Loucy (cell line): ENCODE data around the gene DDI1.

Experiments
- CTCF ChIP-seq: fragments of 200-600 bp; sonication (generic); conservative IDR thresholded peaks from 2 replicates; pipeline ENCODE4 v1.5.1; 2014; ENCODE audit warnings: mild to moderate bottlenecking, antibody characterized with exemption, low read length
- EZH2phosphoT487 ChIP-seq: fragments of 200-600 bp; IDR thresholded peaks from 2 replicates; pipeline ENCODE4 v1.6.1; 2018; ENCODE audit warnings: antibody characterized with exemption, mild to moderate bottlenecking, moderate library complexity, borderline replicate concordance

GRCh38 chr11:104075091-104075490 is 38.7 kb downstream of the DDI1 start:
- no peak for TF ChIP-seq CTCF
- no peak for TF ChIP-seq EZH2phosphoT487
